Lower lobe of right lung (tissue), 2 donors: Measurements from ENCODE around the gene SORBS2. TPM values are rescaled to one million over a fixed set of nuclear protein-coding genes. Genes with fewer than 3 reads are reported as not detected.

ENCODE experiments used
- ATAC-seq, 2 donors: fragments of 200-7000 bp; cut with Tn5 transposase; one replicate each; pipeline ENCODE4 v1.9.1; 2020 to 2022; ENCODE audit warnings: mild to moderate bottlenecking in 2 of 2, moderate library complexity in 2 of 2
- DNase-seq: peaks from one replicate; pipeline ENCODE4 v3.0.0-alpha.2; 2020
- H3K27ac ChIP-seq: fragments of 200-600 bp; one replicate; pipeline ENCODE4 v1.8.0; 2022
- H3K27me3 ChIP-seq: fragments of 200-600 bp; one replicate; pipeline ENCODE4 v1.8.0; 2022; ENCODE audit warnings: low read depth
- H3K36me3 ChIP-seq: fragments of 200-600 bp; one replicate; pipeline ENCODE4 v1.8.0; 2022; ENCODE audit warnings: mild to moderate bottlenecking
- H3K4me1 ChIP-seq: fragments of 200-600 bp; one replicate; pipeline ENCODE4 v1.8.0; 2022
- H3K4me3 ChIP-seq: fragments of 200-600 bp; one replicate; pipeline ENCODE4 v1.8.0; 2022; ENCODE audit warnings: mild to moderate bottlenecking
- H3K9me3 ChIP-seq: fragments of 200-600 bp; one replicate; pipeline ENCODE4 v1.8.0; 2022
- CTCF ChIP-seq: fragments of 200-600 bp; IDR thresholded peaks from one replicate; pipeline ENCODE4 v1.8.0; 2022; ENCODE audit warnings: antibody characterized with exemption, mild to moderate bottlenecking
- intact Hi-C: fragments of 100-400 bp; cut with DNase I; formaldehyde crosslinking; loops from one replicate; pipeline ENCODE4 v1.11.0; 2022
- total RNA-seq: library from RNA; stranded (reverse); fragmentation: NEBNext Ultra II Directional; extraction: Animal tissue kit (Norgen Biotek cat#: 25700); gene quantifications from one replicate; pipeline ENCODE4 v1.2.1, GENCODE V29; 2021
- donor health status: DM: no; HTN: yes; CAD: no; lungs with severe emphysema.

Gene SORBS2
- total RNA-seq, 1 donor from 2014 or later = 49.3 TPM

- H3K36me3 ChIP-seq = no peaks in the 10 kb centered on the region
- H3K4me3 ChIP-seq = peak overlapping the region; percentile 6
- H3K4me1 ChIP-seq = no peaks in the 10 kb centered on the region
- H3K27ac ChIP-seq = peak overlapping the region; percentile 33
- intact Hi-C loops = no loop called here
- TF ChIP-seq CTCF = no peak
- H3K9me3 ChIP-seq = no peaks in the 10 kb centered on the region
- no peak for DNase-seq
- no peaks in the 10 kb centered on the region for H3K27me3 ChIP-seq
- ATAC-seq = peak; percentile 34 to 44
Observed at GRCh38 chr4:185761352-185762235, 50.4 kb downstream of the SORBS2 start.

- ATAC-seq (no peak), DNase-seq (no peak)
- H3K4me3 ChIP-seq = no peak overlapping the region
- no peak for TF ChIP-seq CTCF
- no peaks in the 10 kb centered on the region for H3K9me3 ChIP-seq
- intact Hi-C loops = no loop called here
- H3K36me3 ChIP-seq = no peaks in the 10 kb centered on the region
- no peak overlapping the region for H3K27ac ChIP-seq
- peaks cover 7% of the 10 kb centered on the region for H3K4me1 ChIP-seq
- no peaks in the 10 kb centered on the region for H3K27me3 ChIP-seq
Observed at GRCh38 chr4:185758807-185759206, 53.2 kb downstream of the SORBS2 start.

- no peak for ATAC-seq
- no peak for DNase-seq
- no peak for TF ChIP-seq CTCF
- Histone ChIP-seq H3K4me1 (peaks cover 7% of the 10 kb centered on the region), H3K9me3 (no peaks in the 10 kb centered on the region), H3K27ac (no peak overlapping the region), H3K27me3 (no peaks in the 10 kb centered on the region), H3K4me3 (no peak overlapping the region), H3K36me3 (no peaks in the 10 kb centered on the region)
- intact Hi-C loops = no loop called here
Observed at GRCh38 chr4:185755451-185755850, 56.5 kb downstream of the SORBS2 start.

GRCh38 chr4:185754961-185755360, 57.0 kb downstream of the SORBS2 start:
- no peak for DNase-seq
- H3K36me3 ChIP-seq = no peaks in the 10 kb centered on the region
- no peak overlapping the region for H3K27ac ChIP-seq
- no peak for TF ChIP-seq CTCF
- H3K9me3 ChIP-seq = no peaks in the 10 kb centered on the region
- H3K4me1 ChIP-seq = peaks cover 7% of the 10 kb centered on the region
- intact Hi-C loops = no loop called here
- ATAC-seq = no peak
- H3K27me3 ChIP-seq = no peaks in the 10 kb centered on the region
- H3K4me3 ChIP-seq = no peak overlapping the region

GRCh38 chr4:185752872-185753271, 59.1 kb downstream of the SORBS2 start:
- H3K4me1 ChIP-seq = peaks cover 7% of the 10 kb centered on the region
- intact Hi-C loops = no loop called here

More at GRCh38 chr4:185752872-185753271, 59.1 kb downstream of the SORBS2 start:
- no peaks in the 10 kb centered on the region for H3K9me3 ChIP-seq
- H3K36me3 ChIP-seq = no peaks in the 10 kb centered on the region
- ATAC-seq (no peak), DNase-seq (no peak)
- H3K27ac ChIP-seq = no peak overlapping the region
- no peak for TF ChIP-seq CTCF
- no peaks in the 10 kb centered on the region for H3K27me3 ChIP-seq
- no peak overlapping the region for H3K4me3 ChIP-seq
